Left cardiac atrium (tissue), 4 donors: Measurements from ENCODE around the gene MMP10. TPM values are rescaled to one million over a fixed set of nuclear protein-coding genes. Genes with fewer than 3 reads are reported as not detected.
A peak's percentile ranks its signal among the peaks of the same experiment; 100 is the strongest.
"Not testable (repeated sequence)": the region's sequence is repeated elsewhere in the genome, so short reads cannot be mapped to it uniquely, and the experiment has no call there.

Experiments used
- ATAC-seq, 2 donors: fragments of 200-7000 bp; cut with Tn5 transposase; one replicate each; pipeline ENCODE4 v1.9.1; 2020; ENCODE audit warnings: mild to moderate bottlenecking in 2 of 2, moderate library complexity in 2 of 2
- DNase-seq: peaks from one replicate; pipeline ENCODE4 v3.0.0-alpha.2; 2020
- intact Hi-C, 2 donors: fragments of 100-400 bp; cut with DNase I; formaldehyde crosslinking; loops; one replicate each; pipeline versions ENCODE4 v1.14.1 to v1.15.1; 2022 to 2023
- total RNA-seq, 2 donors: library from RNA; stranded (reverse); fragmentation: NEBNext Ultra II Directional; extraction: Animal tissue kit (Norgen Biotek cat#: 25700); gene quantifications; one replicate each; pipeline ENCODE4 v1.2.1, GENCODE V29; 2021
- donor health status: DM: no; HTN: yes; CAD: no.
- donor health status: DM: no; HTN: yes; CAD: no; lungs with severe emphysema.
- donor health status: DM: yes; HTN: yes; CAD: no.
- donor health status: Dilated cardiomyopathy.

MMP10 gene
- total RNA-seq, 2 donors from 2014 or later: not detected

DNA sequence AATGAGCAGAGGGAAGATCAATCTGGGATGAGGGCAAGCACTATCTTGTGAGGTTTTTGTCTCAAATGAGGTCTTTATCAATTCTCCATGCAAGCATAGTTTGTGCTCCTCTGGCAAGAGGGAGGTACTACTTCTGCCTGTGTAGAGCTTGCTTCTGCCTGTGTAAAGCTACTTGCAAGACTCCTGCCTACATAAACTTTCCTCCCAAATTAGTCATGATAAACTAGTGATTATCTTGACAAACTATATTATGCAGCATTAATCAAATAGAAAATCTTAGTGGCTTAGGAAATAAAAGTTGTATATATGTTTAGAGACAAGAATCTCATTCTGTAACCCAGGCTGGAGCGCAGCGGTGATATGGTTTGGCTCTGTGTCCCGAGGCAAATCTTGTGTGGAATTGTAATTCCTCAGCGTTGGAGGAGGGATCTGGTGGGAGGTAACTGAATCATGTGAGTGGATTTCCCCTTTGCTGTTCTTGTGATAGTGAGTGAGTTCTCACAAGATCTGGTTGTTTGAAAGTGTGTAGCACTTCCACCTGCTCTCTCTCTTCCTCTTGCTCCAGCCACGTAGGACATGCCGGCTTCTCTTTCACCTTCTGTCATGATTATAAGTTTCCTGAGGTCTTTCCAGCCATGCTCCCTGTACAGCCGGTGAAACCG lies 8.0 kb upstream of the MMP10 start:
- no peak for ATAC-seq
- intact Hi-C loops: no loop called here
- DNase-seq: no peak

DNA sequence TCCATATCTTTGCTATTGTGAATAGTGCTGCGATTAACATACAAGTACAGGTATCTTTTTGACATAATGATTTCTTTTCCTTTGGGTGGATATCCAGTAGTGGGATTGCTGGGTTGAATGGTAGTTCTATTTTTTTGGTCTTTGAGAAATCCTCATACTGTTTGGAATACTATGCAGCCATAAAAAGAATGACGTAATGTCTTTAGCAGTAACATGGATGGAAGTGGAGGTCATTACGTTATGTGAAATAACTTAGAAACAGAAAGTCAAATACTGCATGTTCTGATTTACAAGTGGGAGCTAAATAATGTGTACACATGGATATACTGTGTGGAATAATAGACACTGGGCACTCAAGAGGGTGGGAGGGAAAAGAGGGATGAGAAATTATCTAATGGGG lies 4.0 kb upstream of the MMP10 start:
- no peak for DNase-seq
- intact Hi-C loops: no loop called here
- no peak for ATAC-seq

DNA sequence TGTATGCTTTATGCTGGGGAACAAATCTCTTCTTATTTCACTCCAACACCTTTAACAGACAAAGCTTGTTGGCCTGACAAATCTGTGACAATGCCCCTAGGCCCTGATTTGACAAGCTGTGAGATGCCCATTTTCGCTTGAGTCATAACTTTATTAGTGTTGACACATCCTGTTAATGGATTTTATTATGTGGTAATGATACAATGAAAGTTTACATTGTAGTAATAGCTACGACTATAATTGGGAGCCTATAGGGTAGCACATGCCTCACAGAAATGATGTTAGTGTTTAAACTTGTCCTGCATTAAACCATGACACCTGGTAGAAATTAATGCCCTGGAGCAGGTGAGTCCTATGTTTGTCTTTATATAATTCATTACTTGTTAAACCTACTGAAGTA lies 3.3 kb upstream of the MMP10 start:
- DNase-seq: no peak
- intact Hi-C loops: no loop called here

DNA sequence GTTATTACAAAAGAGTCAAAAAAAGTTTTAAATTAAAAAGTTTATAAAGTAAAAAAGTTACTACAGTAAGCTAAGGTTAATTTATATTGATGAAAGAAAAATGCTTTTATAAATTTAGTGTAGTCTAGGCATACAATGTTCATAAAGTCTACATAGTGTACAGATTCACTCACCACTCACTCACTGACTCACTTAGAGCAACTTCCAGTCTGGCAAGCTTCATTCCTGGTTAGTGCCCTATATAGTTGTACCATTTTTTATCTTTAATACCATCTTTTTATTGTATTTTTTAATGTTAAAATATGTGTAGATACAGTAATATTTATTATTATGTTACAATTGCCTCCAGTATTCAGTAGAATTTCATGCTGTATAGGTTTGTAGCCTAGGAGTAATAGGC lies 2.6 kb upstream of the MMP10 start:
- no peak for DNase-seq
- intact Hi-C loops: no loop called here
- ATAC-seq: no peak

More for the DNA sequence above, 3.3 kb upstream of the MMP10 start:
- no peak for ATAC-seq

DNA sequence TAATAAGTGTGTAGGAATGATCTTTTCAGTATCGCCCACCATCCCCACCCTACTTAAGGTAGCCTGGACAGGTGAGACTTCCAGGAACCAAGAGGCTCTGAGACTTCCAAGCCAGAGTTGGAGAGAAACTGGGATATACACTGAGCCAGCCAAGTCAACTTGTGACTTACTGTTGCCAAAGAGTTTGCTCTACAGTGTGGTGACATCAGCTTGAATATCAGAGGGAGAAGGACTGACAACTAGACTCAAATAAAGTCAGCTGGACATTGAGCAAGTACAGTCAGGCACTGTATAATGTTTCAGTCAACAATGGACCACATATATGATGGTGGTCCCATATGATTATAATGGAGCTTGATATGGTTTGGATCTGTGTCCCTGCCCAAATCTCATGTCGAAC lies 1.2 kb upstream of the MMP10 start:
- intact Hi-C loops: no loop called here
- ATAC-seq: no peak
- DNase-seq: no peak

DNA sequence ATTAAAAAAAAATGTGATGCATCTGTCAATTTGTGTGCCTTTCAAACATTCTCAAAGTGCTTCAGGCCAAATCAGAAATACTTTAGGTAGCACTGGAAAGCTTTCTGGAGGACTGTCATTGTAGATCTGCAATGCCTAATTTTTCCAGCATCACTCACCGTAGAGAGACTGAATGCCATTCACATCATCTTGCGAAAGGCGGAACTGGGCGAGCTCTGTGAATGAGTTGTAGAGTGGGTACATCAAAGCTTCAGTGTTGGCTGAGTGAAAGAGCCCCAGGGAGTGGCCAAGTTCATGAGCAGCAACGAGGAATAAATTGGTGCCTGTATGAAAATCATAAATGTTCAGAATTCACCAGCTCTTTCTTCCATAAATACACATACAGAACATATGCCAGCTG lies 4.0 kb downstream of the MMP10 start:
- ATAC-seq: no peak
- DNase-seq: no peak
- intact Hi-C loops: no loop called here

DNA sequence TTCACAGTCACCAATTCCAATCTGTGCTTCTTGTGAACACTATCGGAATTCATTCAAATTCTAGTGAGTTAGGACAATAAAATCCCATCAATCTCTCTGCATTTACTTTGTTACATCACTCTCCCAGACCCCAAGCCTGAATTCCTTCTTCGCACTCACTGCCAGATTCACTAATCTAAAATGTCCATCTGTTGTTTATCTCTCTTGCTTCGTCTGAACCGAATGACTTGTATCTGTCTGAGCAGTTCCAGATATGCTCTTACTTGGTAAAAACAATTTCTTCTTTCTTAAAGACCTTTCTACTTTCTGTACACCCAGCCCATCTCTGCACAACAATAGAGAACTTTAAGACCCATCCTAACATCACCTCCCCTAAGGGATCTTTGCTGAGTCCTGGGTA lies 7.0 kb downstream of the MMP10 start:
- no peak for DNase-seq
- no peak for ATAC-seq
- intact Hi-C loops: no loop called here

DNA sequence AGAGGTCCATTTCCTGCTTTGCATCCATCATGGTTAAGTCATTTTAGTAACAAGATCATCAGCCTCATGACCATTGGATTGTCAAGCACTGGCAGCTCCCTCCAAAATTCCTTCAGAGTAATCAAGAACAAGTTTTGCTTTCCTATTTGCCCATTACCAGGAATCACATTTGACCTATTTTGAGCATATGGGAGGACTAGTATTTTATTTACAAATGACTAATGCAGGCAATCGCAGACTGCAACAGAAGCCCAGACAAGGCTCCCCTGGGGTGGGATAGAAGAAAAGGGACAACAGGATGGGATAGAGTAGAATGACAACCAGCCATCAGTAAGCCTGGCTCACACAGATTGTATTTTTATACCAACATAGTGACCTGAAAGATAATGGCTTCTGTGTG lies 9.1 kb downstream of the MMP10 start:
- intact Hi-C loops: no loop called here
- ATAC-seq (no peak), DNase-seq (no peak)

DNA sequence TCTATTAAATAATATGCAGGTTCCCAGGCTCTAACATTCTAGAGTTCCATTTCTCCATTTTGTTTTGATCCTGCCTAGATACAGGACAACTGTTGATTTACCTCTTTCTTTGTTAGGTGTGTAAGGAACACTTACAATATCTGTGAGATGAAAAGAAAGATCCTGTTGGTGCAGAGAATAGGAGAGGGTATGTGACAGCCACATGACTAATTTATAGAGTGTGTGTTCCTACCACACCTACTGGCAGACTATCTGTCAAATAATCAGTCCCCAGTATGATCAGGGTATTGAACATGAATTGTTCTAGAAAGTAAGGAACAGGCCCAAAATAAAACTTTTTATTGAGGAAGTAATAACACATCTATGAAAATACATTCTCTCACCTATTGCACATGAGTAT lies 10.2 kb downstream of the MMP10 start:
- intact Hi-C loops: no loop called here
- DNase-seq: no peak
- no peak for ATAC-seq

DNA sequence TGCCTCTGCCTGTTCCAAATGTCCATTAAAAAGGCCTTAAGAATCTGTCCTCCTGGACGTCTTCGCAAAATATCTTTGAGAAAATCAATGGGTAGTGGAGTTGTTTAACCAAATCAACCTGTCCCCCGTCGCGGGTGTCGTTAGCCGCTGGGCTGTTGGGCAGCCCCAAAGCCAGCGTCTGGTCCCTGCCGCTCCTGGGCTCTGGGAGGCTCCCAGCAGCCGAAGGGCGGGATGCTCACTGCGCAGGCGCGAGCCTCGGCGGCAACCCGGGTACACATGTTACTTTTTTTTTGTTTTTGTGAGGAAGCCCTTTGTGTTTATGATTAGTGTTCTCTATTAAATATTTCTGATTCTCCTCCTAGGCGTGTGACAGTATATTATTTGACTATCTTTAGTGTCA lies 12.6 kb downstream of the MMP10 start:
- no peak for ATAC-seq
- DNase-seq: no peak
- intact Hi-C loops: no loop called here

DNA sequence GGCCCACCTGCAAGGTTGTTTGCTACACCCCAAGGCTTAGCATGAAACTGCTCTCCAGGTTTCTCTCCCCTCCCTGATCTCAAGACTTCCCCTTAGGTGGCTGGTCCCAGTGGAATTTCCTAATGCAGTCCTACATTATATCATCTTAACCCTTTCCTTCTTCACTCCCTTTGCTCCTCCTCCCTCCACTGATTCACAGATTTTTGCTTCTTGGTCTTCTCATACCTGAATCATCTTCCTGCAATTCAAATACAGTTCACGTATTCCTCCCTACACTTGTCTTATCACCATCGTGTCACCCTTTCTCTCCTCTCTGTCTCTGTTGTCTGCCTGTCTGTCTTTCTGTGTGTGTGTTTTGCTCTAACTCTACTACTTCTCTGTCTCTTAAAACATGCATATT lies 17.0 kb downstream of the MMP10 start:
- intact Hi-C loops: no loop called here
- no peak for DNase-seq
- ATAC-seq: no peak

DNA sequence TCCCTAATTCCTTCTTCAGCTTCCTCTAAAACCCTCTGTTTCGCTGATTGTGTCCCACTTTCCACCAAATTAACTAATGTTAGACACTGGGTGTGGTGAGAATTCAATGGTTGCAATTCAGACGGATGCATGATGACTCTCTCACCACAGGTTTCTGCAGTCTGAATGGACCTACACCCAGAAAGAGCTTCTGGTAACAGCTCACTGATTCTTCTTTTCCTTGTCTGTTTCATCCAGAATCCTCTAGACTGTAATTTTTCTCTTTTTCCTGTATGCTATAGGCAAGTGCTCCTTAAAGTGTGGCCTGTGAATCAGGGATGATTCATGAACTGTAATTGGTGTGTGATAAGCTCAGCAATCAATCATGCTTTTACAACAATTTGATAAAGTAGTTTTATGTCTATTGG lies 18.1 kb downstream of the MMP10 start:
- intact Hi-C loops: no loop called here
- no peak for DNase-seq
- no peak for ATAC-seq

DNA sequence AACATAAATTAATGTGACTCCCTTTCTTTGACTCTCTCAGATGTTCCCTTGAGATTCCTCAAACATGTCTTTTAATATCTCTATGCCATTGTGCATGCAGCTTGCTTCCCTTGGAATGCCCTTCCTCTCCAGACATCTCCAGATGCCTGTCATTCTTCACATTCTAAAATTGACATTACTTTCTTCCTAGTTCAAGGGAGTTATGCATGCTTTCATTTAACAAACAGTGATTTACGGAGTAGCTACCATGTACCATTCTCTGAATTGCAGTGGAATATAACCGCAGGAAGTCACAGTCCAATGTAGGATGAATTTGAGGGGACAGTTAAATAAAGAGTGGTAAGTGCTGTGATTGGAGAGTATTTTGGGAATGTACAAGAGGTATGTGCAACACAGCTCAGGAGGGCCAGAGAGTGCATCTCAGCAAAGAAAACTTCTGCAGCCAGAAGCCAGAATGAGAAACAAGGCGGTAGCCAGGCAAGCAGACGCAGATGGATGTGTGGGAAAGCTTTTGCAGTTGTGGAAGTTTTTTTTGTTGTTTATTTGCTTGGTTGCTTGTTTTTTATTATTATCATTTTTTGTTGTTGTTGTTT lies 18.7 kb downstream of the MMP10 start:
- DNase-seq: no peak
- intact Hi-C loops: no loop called here
- no peak for ATAC-seq

DNA sequence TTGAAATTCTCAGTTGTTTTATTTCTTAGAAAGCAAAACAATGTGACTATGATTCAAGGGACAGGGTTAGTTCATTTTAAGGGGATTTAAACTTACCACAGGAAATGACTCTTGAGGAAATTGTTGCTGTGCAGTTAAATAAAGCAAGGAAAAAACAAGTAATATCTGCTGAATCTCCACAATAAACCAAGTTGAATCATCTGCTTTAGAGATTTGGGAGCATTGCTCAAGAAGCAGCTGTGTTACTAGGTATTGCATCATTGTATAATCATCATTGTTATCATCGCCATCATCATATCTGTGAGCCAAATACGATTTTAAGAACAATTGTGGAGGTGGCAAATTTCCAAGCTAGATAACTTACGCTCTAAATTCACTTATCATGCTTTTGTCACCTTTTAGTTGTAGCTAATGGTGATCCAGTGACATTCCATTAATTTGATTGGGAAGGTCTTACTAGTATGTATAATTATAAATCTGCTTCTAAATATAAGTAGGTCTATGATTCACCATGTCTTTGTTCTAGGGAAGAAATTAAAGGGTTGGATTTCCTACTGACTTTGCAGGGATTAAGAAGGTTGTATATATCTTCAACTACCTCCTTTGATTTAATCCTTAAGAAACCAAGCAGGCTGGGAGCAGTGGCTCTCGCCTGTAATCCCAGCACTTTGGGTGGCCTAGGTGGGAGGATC lies 19.9 kb downstream of the MMP10 start:
- peak in 1 of 2 donors; percentile 40 for ATAC-seq

DNA sequence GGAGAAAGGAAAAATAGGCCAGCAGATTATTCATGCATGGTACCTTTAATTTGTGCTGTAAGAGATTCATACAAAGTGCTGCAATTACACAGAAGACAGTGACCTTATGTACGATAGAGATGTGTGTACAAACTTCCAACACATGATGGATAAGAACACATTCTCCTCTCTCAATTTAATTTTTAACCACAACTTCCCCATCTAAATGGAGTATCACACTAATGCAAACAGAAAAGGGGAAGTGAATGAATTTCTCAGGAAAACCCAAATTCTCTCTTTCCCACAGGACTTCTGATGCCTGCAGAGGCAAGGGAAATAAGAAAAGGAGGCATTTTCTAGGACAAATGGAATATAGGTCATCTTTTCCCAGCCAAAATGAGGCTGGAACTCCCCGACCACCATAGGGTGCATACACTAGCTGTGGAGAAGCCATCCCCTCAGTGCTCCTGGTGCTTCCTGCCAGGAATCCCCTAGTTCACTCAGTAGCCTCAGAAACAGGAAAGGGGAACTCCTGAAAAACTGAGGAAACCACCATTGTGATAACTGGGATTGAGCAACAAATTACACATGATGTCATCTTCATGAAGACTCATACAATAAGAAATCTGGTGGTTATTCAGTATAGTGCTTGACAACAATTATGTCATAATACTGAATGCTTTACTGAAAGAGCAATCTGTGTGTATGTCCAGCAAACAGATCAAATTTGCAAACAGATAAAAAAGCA lies 22.4 kb downstream of the MMP10 start:
- ATAC-seq (peak in 1 of 2 donors; percentile 15), DNase-seq (no peak)
- intact Hi-C loops: no loop called here

More for the DNA sequence above, 19.9 kb downstream of the MMP10 start:
- no peak for DNase-seq
- intact Hi-C loops: no loop called here

DNA sequence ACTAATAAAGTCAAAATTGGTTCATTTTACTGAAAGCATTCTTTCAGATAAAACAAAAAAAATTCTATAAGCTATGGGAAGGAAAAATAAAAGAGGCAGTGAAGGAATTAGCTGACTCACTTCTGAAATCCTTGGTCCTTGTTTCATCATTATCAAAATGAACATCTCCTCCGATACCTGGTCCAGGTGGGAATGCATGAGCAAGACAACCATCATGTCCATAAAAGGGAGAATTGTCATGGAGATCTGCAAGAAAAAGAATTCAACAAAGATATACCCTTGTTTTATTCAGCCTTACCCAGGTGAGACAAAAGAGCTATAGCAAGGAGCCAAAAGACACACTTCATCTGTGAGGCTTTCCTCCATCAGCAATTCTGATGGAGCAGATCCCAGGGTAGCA lies 27.2 kb downstream of the MMP10 start:
- intact Hi-C loops: no loop called here
- no peak for ATAC-seq
- DNase-seq: no peak

DNA sequence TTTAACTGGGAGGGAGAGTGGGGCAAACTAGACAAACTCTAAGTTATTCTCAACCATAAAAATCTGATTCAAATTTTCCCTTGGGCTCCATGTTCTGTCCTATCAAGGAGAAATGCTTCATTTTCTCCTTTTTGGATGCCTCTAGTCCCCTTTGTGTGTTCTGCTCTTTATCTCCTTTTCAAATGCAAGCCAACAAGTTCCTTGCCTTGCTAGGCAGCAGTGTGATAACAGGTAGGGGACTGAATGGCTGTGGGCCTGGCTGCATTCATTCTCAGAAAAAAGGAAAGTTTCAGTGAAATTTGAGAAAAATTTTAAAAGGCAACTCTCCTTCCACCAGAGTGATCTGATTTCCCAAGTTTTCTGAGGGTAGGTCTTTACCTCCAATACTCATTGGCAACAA lies 28.8 kb downstream of the MMP10 start:
- intact Hi-C loops: no loop called here
- ATAC-seq: no peak

DNA sequence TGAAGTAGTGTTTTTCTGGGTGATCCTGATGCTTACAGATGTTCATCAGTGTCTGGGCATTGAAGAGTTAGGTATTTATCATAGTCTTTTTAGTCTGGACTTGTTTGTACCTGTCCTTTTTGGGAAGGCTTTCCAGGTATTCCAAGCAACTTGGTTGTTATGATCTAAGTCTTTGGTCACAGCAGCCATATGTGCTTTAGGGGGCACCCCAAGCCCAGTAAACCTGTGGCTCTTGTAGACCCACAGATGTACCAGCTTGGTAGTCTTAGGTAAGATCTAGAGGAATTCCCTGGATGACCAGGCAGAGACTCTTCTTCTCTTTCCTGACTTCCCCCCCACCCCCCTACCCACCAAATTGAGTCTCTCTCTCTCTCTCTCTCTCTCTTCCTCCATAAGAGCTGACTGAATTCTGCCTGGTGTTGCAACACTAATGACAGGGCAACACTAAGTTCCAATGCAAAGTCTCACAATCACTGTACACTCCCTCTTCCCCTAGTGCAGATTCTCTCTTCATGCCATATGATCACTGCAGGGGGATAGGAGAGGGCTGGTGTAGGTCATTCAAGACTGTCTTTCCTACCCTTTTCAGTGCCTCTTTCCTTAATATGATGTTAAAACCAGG lies 31.2 kb downstream of the MMP10 start:
- DNase-seq: no peak
- intact Hi-C loops: no loop called here
- no peak for ATAC-seq

More for the DNA sequence above, 28.8 kb downstream of the MMP10 start:
- DNase-seq: no peak

DNA sequence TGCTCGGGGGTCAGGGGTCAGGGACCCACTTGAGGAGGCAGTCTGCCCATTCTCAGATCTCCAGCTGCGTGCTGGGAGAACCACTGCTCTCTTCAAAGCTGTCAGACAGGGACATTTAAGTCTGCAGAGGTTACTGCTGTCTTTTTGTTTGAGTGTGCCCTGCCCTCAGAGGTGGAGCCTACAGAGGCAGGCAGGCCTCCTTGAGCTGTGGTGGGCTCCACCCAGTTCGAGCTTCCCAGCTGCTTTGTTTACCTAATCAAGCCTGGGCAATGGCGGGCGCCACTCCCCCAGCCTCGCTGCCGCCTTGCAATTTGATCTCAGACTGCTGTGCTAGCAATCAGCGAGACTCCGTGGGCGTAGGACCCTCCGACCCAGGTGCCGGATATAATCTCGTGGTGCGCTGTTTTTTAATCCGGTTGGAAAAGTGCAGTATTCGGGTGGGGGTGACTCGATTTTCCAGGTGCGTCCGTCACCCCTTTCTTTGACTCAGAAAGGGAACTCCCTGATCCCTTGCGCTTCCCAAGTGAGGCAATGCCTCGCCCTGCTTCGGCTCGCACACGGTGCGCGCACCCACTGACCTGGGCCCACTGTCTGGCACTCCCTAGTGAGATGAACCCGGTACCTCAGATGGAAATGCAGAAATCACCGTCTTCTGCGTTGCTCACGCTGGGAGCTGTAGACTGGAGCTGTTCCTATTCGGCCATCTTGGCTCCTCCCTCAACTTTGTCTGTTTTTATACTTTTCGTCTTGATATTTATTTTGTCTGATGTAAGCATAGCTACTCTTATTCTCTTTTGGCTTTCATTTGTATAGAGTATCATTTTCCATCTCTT lies 33.5 kb downstream of the MMP10 start:
- intact Hi-C loops, ATAC-seq, DNase-seq: not testable (repeated sequence)
